GM18499 (cell line): Measurements from ENCODE around the gene ZNF263.

ENCODE experiments used
- ATAC-seq: cut with Tn5 transposase; IDR thresholded peaks from one replicate; pipeline ENCODE4 v1.9.1; 2021; ENCODE audit warnings: moderate number of reproducible peaks; ENCODE audit not compliant: insufficient read depth, unreplicated experiment

ZNF263 gene

DNA sequence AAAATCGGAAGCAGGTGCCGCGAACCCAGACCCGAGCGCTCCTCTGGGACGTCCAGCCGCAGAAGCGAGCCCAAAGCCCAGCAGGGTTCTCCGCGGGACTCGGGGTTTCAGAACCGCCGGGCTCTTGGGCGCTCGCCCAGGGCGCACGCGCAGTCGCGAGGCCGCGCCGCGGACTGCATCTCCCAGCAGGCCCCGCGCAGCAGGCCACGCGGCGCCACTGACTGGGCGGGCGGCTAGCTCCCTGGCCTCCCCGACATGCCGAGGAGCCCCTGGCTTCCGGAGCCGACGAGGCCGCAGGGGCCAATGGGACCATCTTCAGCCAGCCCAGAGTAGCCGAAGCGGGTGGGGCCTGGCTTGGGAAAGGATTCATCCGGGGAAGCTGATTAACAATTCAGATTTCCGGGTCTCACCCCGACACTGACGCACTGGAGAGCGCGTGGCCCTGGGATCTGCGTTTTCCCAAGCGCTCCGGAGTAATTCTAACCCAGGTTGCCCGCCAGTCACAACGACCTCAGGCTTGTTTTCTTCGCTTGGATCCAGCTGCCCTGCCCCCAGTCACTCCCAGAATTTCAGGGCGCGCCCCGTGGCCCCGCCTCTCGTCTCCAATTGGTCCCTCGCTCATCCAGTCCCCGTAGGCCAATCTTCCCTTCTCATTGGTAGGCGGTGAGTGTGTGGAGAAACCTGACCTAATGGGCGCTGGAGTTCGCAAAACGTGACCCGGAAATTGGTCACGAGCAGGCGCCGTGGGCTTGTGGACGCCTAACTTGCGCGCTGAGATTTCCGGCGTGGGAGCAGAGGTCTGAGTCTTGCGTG, at the start of gene ZNF263:
ZNF263 (plus strand) TSS at position 762 of the 813 bp plus-strand sequence. CDS start 328 bp downstream, outside the sequence.
- no peak for ATAC-seq

DNA sequence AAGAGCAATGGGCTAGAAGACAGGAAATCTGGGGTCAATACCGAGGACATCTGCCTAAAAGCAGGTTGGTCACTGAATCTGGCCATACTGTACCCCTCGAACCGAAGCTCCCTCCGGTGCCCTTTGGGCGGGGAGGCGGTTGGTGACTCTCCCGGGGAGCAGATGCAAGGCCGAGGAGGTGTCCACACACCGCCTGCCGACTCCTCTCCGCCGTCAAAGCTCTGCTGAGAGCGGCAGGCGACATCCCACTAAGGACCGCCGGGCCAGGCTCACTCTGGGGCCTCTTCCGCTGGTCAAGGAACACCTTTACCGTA, 48.8 kb upstream of the ZNF263 start:
- no peak for ATAC-seq

DNA sequence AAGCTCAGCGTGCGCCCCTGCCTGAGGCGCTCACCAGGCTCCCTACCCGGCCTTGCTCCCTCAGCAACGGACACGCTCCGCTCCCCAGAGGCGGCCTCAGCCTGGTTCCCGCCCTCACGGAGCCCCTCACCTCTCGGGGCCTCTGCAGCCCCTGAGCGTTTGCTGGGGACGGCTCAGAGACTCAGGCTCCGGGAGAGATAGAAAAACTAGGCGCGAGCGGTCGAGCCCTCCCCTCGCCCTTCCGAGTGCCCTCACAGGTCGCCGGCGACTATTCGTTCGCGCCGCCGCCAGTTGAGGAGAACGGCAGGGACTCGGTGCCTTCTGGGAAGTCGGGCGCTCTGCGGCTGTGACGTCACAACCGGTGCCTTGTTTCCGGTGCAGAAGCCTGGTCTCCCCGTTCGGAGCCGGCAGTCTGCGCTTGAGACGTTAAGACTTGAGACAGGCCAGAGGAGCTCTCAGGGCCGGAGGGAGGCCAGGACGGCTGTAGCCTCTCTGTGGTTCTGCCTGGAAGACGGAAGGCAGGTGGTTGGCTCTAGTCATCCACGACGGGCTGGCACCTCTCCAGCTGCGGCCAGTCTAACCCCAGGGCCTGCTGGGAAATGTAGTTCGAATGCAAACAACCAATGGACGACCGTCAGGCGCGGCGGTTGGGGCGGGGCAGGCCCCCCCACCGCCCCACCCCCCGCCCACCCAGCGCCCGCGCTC, 48.3 kb upstream of the ZNF263 start, which contains the start of gene ZNF200:
ZNF200 (minus strand) TSS at position 302 of the 705 bp plus-strand sequence. CDS start 1,403 bp downstream, outside the sequence.
- ATAC-seq = peak; percentile 76

DNA sequence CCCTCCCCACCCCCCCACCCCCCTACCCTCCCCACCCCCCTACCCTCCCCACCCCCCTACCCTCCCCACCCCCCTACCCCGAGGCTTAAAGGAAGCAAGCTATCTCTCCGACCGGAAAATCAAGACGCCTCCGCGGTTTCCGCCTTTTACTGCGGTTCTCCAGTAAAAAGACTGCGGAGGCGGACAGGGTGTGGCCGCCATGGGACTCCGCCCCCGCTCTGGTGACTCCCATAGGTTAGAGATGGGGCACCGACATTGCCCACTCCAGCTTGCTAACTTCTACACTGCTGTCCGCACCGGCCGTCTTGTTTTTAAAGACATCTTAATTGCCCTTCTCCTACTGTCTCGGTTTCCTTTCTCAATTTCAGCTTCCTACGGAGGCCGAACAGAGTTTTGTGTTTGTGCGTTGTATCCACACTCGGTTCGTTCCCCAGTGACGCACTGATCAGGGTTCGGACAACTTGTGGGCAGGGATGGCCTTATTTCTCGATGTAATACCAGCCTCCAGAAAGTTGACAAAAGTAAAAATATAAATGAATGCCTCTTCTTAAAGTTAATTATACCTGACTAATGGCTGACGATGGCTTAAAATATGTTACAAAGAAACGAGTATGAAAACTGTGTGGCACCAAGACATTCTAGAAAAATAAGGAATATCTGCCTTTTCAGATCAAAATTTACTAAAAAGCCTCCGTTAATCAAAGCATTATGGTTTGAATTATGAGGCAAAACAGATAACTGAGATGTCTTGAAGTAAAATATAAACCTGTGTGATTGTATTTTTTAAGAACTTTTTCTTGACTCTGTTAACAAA, 47.2 kb upstream of the ZNF263 start:
- no peak for ATAC-seq

DNA sequence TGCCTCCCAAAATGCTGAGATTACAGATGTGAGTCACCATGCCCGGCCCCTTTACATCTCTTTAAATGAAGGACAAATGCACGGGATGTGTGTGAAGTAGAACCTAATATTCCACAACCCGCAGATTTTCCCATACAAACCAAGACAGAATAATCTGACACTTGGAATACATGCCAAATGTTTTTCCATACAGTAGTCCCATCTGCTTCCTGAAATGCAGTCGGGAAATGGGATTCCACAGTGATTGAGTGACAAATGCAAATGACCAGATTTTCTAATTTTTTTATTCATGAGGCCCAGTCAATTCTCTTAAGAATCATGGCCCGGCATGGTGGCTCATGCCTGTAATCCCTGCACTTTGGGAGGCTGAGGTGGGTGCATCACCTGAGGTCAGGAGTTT, 41.5 kb upstream of the ZNF263 start:
- ATAC-seq = no peak

DNA sequence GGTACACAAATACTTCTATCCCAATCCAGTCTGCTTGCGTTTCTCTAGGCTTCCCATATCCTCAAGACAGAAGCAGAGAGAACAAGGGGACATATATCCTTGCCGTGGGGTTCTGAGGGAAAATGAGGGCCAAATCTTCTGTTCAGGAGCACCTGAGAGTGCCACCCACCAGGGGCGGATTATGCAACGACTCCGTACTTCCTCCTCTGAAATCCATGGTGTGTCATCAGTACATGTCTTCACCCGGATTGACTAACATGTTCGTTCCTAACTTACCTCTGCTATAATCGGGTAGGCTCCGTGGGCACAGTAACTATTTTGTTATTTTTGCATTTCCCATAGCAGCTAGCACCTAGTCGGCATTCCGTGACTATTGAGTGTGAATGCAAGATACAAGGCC, 40.6 kb upstream of the ZNF263 start:
- no peak for ATAC-seq

DNA sequence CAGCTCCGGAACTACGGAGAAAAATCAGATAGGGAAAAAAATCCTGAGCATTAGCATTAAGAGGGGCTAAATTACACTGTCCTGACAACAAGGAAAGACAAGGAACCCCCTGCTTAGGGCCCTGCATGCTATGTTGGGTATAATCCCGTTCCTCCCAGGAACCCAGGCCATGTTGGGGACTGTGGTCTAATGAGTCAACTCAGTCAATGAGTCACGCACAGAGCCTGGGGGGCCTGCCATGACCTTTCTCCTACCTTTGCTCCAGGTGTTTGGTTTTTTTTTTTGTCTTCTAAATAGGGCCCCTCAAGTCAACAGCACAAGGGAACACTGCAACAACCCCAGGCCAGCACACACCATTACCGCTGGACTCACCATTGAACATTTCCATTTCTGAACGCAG, 39.4 kb upstream of the ZNF263 start:
- no peak for ATAC-seq

DNA sequence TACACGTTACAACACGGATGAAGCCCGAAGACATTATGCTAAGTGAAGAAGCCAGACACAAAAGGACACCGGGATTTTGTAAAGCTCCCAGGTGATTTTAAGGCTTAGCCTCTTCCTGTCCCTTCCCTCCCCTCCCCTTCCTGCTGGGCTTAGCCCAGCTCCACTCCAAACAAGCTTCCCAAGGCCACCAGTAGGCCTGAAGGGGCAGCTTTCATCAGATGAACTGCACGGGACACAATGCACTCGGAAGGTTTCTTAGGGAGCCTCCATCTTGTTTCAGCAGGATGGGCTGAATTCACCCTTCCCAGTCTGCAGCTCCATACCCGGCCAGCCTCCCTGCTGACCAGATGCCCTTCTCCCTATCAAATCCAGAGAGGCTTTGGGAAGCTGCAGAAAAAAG, 37.3 kb upstream of the ZNF263 start:
- no peak for ATAC-seq

DNA sequence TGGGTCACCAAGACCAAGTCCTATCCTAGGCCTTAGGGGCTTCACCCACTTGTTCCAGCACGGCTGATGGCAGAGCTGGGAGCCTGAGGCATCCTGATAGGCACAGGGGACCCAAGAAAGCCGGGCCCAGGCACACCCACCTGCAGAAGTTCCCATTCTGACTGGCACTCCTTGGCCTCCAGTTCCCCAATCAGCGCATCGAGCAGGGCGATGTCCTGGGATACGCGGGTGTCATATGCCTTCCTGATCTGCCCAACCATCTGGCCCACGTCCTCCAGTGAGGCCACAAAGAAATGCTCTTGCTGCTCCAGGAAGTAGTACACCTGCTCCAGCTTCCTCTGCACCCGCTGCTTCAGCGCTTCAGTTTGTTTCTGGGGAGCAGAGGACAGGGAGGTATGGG, 36.4 kb upstream of the ZNF263 start:
- no peak for ATAC-seq

DNA sequence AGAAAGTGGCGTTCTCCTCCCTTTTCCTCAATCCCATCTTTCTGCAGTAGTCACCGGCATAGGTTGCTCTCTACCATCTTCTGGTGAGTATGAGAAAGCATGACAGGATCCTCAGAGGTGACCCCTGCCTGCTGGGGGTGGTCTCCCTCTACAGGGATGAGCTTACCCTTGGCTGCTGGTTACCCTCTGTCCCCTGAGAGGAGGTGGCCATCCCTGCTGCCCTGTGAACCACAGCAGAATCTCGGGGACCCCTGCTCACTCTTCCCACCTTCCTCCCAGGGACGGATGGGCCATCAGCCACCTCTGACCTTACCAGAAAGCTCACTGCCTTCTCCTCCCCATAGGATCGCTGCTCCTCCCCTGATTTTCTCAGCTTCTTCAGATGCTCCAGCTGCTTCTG, 34.7 kb upstream of the ZNF263 start:
- ATAC-seq = no peak

DNA sequence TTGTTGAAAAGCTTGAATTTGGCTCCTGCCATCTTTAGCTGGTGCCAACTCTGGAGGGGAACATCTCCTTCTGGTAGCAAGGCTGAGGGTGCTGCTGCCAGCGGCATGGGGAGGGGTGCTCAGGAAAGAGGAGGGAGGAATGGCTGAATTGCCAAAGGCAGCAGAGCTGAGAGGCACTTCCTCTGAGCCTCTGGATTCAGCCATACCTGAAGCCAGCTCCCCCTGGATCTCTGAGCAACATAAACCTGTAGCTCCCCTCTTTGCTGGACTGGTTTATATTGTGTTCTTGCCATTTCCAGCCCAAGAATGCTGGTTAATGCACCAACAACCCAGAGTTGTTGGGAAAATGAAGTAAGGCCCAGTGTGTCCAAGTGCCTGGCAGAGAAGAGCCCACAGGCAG, 34.3 kb upstream of the ZNF263 start:
- ATAC-seq = no peak

DNA sequence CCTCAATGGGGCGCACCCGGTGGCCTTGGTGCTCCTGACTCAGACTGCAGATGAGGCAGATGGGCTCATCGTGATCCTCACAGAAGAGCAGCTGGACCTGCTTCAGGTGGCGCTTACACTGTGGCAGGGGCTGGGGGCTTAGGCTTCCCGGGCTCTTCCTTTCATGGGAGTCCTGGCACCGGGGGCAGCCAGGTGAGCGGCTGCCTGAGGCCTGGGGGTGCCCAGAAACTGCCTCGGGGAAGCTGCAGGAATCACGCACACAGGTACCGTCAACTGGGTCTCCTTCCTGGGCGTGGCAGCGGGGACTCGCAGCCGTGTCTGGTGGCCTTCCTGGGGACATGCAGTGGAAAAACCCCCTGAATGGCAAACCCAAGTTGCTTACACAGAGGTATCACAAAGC, 33.8 kb upstream of the ZNF263 start:
- no peak for ATAC-seq

DNA sequence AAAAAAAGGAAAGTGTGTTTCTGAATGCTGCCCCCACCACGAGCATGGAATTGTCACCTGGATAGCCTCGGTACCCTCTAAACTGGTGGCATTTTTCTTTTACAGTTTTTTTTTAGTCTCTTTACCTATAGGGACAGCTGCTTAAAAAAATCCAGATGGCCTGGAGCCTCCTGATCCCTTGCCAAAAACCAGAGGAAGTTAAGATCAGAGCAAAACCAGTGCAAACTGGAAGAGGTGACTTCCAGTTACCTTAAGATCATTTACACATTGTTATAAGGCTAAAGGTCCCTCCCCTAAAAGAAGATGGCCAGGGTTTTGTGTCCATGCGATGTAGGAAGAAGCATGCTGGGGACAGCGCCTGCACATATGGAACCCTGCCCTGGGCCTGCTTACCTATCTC, 30.3 kb upstream of the ZNF263 start:
- no peak for ATAC-seq

DNA sequence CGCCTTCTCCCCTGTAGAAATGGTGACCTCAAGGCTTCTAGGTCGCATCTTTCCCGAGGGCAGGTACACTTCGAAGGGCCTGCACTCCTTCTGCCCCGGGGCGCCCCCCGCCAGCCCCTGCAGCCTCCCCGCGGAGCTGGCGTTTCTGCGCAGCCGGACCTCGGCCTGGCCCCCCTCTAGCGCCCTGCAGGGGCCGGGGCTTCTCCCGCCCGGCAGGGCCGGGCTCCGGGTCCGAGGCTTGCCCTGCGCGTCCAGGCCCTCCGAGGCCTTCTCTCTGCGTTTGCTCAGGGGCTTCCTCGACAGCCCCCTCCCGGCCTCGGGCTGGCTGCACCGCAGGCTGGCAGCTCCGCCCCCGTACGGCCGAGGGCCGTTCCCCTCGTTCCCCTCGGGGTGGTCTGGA, 29.0 kb upstream of the ZNF263 start:
- no peak for ATAC-seq

DNA sequence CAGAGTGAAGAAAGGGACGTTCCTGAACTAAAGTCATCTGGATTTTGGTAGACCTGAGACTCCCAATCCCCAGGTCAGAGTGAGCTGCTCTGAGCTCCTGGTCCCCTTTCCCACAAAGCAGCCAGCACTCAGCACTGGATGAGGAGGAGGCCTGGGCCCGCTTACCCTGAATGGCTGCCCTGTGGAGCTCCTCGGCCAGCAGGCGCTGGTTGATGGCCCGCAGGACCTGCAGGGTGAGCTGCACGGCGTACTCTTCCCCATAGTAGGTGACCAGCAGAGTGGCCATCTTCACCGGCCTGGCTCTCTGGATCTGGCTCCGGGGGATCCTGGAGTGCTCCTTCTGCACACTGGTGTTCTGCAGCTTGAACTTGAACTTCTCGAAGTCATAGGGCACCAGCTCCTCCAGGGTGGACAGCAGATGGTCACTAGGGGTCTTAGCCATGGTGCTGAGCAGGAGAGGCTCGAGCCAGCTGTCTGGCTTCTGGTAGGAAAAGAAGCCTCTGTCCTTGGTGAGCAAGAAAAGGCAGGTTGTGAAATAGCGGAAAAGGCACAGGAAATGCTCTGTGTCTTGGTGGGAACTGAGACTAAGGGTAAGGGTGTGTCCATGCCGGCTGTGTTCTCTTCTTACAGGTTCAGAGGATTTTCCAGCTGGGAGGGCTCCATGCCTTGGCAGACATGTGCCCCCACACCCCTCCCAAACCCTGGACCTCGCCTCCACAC, 27.0 kb upstream of the ZNF263 start, which contains the start of gene MEFV:
MEFV (minus strand) TSS at position 488 of the 720 bp plus-strand sequence; CDS start at position 442, 46 bp downstream.
- no peak for ATAC-seq

DNA sequence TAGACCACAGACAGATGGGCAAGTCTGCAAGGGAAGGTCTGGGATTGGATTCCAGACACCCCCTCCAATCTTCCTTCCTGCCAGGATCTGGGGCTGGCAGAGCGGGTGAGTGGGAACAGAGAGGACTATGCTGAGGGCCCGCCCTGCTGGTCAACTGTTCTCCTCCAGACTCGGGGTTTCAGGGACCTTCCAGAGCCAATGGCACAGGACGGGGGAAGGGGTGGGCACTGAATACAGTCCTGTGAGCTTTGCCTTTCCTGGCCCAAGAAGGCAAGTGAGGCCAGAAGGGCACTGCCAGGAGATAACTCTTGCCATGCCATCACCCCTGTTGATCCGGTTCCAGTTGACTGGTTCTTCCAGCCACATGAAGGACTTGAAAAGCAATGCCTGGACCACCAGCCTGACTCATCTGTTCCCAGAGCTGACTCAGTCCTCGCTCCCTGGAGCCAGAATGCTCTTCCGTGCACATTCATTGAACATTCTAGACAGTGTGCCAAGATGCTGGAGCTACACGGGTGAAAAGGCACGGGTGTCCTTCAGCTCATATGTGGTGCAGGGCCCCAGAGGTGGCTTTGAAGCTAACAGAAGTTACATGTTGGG, 26.3 kb upstream of the ZNF263 start:
- ATAC-seq = no peak

DNA sequence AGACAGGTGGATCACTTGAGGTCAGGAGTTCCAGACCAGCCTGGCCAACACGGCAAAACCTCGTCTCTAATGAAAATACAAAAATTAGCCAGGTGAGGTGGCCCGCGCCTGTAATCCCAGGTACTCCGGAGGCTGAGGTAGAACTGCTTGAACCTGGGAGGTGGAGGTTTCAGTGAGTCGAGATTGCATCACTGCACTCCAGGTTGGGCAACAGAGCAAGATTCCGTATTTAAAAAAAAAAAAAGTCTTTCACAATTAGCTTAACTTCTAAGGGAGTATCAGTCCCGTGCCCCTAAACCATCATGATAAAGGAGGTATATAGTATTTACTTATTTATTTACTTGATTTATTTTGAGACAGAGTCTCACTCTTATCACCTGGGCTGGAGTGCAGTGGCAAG, 23.5 kb upstream of the ZNF263 start:
- no peak for ATAC-seq

DNA sequence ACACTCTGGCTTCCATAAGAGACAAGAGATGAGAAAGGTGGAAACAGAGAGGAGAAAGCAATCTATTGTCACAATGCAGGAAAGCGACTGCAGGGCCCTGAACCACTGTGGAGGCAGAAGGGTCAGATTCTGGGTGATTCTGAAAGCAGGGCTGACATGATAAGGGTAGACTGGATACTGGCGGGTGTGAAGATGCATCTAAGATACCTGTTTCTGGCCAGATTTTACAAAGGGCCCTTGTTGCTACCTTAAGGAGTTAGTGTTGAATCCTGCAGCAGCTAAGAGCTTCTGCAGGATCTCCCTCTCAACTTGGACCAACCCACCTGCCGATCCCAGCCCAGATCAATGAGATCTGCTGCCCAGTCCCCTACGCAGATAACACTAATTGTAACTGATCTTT, 20.8 kb upstream of the ZNF263 start:
- no peak for ATAC-seq

DNA sequence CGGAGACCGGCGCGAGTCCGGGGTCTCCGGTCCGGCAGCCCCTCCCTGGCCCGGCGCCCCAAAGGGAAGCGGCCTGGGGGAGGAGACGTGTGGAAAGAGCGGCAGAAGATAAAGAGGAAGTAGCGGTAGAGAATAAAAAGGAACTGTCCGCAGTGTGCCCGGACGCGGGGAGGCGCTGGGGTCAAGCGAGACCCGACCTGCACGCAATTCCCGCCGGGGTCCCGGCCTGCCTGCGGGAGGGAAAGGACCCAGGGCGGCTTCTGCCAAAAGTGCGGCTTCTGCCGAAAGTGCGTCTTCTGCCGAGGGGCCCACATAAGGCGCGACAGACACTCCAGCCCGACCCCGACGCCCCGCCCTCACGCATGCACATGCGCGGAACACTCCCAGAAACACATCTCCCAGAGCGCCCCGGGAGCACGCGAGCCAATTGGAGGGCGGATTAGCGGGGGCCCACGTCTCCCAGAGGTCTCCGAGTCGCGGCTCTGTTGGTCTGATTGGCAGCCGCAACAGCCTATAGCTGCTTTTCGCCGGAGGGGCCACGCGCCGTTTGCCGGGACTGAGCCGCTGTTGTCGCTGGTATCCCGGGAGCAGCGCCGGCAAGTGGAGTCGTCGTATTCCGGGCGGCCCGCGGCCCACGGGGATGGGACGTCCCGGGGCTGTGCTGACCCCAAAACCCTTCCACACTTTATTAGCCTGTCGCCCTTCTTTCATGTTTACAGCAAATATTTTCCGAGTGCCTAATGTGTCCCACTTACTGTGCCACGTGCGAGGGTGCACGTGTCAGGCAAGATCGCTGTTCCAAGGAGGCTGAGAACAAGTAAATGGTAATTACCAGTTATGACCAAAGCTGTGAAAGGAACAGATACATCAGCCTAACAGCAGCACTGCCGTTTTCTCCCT, 18.9 kb upstream of the ZNF263 start:
- peak; percentile 60 for ATAC-seq
